Middle frontal gyrus (tissue), 1 donor: ENCODE measurements around the gene TMEM131L.
"Not testable (repeated sequence)": the region's sequence is repeated elsewhere in the genome, so short reads cannot be mapped to it uniquely, and the experiment has no call there.

ENCODE experiments used
- DNase-seq: peaks from one replicate; pipeline ENCODE4 v3.0.0-alpha.2; 2015; ENCODE audit warnings: low spot score; ENCODE audit errors: extremely low spot score

Gene TMEM131L

GRCh38 chr4:153541456-153542096 is 75.4 kb downstream of the TMEM131L start:
- DNase-seq, result no peak

DNA sequence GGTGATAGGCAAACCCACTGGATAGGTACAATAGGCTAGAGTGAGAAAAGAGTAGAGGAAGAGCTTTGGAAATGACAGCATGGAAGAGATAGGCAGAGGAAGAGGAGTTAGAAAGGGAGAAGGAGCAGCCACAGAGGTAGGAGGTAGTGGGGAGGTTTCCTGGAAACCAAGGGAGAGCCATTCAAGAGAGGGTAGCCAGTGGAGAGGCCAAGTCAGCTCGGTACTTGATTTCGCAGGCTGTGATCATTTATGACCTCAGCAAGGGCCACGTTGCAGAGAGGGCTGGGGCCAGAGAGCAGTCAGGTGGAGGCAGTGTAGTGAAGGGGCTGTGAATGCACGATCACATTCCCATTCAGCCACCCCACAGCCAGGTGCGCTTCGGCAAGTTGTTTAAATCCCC is 76.0 kb downstream of the TMEM131L start:
- no peak for DNase-seq

DNA sequence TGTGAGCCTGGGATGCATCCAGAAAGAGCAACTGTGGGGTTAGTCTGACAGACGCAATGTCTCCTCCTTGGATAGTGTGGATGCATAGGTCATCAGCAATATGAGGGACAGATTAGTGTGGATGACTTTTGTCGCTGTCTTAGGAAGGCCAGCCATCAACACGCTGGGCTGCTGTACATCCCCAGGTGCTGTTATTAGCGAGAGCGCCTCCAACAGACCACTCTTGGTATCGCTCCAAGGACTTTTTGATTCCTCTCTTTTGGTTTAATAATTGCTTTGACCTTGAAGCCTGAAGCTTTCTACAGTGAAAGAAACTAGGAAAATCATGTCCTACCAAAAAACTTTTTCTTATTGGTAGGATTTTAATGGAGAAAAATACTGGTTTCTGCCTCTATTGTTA is 76.7 kb downstream of the TMEM131L start:
- no peak for DNase-seq

DNA sequence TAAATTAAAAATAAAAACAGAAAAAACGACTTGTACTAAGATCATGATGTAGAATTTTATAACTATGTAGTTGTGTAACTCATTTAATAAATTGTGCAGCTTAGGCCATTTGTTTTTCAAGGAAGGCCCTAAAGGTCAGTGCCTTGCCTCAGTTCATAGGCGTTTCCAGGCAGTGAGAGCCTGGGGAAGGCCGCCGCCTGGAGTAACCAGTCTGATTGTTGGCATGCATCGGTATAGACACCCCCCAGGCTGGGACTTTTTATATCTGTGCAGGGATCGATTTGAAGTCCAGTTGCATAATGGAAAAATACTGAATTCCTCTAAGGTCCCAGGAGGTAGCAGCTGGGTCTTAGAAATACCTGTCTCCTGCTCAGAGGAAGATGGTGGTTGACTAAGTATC is 77.2 kb downstream of the TMEM131L start:
- DNase-seq, result no peak

DNA sequence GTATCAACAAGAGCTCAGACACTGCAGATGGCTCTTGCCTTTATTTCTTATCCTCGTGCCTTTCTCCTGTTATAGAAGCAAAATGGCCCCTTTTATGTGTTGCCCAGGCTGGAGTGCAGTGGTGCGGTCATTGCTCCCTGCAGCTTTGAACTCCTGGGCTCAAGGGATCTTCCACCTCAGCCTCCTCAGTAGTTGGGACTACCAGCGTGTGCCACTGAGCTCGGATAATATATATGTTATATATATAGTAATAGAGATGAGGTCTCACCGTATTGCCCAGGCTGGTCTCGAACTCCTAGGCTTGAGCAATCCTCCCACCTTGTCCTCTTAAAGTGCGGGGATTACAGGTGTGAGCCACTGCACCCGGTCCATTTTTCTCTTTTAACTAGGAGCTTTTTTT is 79.7 kb downstream of the TMEM131L start:
- no peak for DNase-seq

DNA sequence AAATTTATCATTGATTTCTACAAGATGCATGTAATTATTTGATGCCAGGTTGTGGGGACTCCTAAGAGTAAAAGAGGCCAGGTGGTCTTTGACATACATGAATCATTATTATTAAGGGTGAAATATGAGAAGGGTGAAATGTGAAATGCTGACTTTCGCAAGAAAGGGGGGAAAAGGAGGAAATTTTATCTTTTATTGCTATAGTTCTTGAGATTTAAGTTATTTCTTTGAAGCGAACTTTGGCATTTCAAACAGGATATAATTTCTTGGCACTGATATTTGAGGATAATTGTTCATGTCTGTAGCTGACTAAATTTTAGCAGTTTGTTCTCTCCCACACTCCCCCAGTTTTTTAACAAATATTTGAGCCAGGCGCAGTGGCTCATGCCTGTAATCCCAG is 80.1 kb downstream of the TMEM131L start:
- DNase-seq, result no peak

DNA sequence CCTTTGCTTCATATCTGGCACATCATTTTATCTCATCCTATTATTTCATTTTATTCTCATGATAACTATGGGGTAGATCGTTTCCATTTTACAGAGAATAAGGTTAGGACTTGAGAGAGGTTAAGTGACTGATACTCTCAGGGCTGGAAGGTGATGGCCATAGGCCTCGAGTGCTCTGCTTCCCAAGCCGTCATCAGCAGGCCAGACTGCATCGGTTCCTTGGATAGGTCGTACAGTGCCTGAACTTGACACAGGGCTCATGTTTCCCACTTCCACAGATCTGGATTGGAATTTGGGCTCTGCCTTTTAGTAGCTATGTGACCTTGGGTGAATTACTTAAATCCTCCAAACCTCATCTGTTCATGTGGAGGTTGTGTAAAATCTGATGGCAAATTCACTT is 81.4 kb downstream of the TMEM131L start:
- no peak for DNase-seq

DNA sequence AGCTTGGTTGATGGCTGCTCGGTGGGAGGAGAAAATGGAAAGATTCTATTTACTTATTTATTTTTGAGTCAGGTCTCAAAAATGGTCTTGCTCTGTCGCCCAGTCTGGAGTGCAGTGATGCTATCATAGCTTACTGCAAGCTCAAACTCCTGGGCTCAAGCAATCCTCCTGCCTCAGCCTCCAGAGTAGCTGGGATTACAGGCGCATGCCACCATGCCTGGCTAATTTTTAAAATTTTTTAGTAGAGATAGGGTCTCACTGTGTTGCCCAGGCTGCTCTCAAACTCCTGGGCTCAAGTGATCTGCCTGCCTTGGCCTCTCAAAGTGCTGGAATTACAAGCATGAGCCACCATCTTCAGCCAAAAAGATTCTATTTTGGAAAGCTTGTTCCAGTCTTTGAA is 82.7 kb downstream of the TMEM131L start:
- DNase-seq, result not testable (repeated sequence)

GRCh38 chr4:153549405-153549804 is 83.2 kb downstream of the TMEM131L start:
- no peak for DNase-seq

- DNase-seq, result no peak
Measured at GRCh38 chr4:153553155-153553818, 87.1 kb downstream of the TMEM131L start.

- no peak for DNase-seq
Measured at GRCh38 chr4:153553819-153554170, 87.6 kb downstream of the TMEM131L start.

DNA sequence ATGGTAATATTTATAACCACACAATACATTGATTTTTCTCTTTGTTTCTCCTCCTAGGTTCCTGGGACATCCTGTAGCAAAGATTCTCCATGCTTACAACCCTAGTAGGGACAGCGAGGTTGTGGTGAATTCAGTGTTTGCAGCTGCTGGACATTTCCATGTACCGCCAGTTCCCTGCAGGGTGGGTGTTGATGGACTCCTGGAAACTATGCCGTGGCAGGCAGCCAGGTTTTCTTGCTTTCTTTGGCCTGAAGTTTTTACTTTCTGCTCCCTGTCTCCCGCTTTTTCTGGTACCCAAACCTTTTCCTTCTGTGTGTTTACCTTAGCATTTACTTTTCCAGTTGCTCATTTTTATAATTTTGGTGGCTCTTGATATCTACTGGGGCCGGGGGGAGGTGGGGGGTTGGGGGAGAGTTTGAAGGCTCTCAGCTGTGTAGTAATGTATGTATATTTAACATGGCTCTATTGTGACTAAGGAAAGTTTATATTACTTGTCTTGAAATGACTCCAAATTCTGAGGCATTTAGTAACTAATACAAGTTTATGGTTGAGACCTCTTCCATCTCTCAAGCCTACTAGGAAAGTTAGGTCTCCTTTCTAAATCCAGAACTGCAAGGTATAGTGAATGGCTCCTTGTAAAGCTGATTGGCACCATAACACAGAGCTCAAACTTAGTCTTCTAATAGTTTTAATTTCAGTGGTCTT is 89.7 kb downstream of the TMEM131L start:
- DNase-seq, result no peak

- no peak for DNase-seq
Measured at GRCh38 chr4:153556435-153556815, 90.3 kb downstream of the TMEM131L start.

DNA sequence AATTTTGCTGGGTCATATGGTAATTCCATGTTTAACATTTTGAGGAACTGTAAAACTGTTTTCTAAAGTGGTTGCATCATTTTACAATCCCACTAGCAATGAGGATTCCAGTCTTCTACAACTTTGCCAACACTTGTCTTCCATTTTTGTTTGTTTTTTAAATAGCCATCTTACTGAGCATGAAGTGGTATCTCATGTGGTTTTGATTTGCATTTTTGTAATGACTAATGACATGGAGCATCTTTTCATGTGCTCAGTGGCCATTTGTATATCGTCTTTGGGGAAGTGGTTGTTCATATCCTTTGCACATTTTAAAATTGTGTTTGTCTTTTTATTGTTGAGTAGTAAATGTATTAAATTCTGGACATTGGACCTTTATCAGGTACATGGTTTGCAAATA is 94.7 kb downstream of the TMEM131L start:
- DNase-seq, result no peak

GRCh38 chr4:153564630-153565525 is 98.7 kb downstream of the TMEM131L start:
- DNase-seq, result no peak

DNA sequence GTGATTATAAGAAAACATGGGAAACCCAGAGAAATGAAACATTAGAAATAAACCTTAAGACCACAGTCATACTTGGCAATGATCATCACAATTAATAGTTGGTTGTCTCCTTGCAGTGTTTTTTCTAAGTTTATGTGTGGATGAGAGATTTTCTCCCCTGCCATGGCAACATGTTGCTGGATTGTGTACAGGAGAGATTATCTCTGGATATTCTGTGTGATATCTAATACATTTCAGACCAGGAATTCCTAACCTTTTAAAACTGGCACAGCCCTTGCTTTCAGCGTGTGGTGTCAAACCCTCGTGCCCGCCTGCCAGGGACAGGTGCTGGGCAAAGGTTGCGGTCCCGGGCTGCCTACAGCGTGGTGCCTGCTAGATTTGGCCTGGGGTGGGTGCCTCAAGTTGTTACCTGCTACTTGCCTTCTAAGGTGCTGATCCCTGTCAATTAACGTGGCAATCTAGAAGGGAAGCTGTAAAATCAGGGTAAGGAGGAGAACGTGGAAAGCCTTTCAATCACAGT is 100.5 kb downstream of the TMEM131L start:
- DNase-seq, result no peak

DNA sequence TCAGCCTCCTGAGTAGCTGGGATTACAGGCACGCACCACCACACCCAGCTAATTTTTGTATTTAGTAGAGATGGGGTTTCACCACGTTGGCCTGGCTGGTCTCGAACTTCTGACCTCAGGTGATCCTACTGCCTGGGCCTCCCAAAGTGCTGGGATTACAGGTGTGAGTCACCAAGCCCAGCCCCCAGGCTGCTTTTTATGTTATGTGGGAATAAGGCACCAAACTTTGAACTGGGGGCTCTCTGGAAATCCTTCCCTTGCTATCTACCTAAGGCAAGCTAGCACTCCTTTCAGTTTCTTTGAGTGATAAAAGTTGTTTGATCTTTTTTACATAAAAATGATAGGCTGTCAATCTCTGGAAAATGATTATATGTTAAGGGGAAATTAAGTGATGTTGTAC is 101.5 kb downstream of the TMEM131L start:
- DNase-seq, result not testable (repeated sequence)

DNA sequence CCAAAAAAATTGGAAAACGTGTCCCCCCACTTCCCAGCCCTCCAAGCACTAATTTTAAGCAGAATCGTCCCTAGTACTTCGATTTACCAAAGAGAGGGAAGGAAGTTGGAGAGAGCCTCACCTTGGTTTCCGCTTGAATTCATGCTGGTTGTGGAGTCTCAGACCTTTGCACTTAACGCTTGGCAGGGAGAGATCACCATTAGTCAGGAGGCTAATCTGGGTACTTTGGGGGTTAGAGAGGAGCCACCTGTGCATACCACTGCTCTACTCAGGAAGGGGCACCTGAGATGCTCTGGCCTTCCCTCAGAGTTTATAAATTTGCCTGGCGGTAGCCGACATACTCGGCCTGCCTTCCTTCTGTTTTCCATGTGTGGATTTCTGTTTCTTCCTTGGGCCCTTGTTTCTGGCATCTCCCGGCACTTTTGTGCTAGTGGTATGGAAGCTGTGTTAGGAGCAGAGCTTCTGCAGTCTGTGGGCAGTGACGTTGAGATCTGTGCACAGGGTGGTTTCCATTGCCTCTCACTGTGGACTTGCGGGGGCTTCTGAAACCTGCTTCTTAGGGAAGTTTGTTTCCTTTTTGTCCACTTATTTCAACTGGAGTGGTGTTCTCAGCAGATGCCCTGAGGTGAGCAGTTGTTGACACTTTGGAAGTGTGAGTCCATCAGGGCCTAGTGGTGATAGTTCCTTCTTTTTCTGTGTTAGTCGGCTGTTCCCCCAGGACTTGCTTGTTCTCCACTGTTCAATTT is 104.2 kb downstream of the TMEM131L start:
- no peak for DNase-seq

DNA sequence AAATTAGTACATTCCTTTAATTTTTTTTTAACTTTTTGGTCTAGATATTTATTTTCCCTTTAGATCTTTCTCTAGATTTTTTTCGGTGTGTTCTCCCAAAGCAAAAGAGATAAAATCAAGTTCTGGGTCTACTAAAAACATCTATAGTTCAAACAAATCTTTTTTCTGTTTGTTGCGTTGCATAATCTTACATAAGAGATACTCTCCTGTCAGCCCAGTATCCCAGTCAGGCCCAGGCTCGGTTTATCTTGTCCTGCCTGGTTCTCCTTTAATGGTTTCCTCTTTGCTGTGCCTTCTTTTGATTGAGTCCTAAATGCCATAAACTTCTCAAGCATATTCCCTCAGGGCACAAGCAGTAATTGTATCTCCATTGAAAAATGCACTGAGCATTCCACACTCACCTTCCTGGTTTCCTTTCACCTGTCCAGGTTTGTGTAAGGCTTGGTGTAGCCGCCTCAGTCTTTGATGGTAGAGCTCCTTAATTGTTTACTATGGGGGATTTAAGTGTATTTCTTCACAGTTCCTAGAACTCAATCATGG is 104.9 kb downstream of the TMEM131L start:
- no peak for DNase-seq

DNA sequence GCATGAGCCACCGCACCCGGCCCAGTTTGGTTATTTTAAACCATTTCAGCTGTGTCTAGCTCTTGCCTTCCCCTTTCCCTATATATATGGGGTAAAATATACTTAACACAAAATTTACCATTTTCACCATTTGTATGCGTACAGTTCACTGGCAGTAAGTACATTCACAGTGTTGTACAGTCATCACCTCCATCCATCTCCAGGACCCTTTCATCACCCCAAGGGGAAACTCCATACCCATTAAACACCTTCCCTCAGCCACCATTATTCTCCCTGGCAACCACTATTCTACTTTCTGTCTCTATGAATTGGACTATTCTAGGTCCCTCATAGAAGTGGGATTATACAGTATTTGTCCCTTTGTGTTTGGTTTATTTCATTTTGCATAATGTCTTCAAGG is 106.4 kb downstream of the TMEM131L start:
- no peak for DNase-seq

GRCh38 chr4:153573221-153573620 is 107.1 kb downstream of the TMEM131L start:
- no peak for DNase-seq
